Central memory CD8-positive, alpha-beta T cell (primary cell): ENCODE measurements around the gene MAPRE2.
A peak's percentile ranks its signal among the peaks of the same experiment; 100 is the strongest.

ENCODE experiments used
- ATAC-seq: fragments of 150-1000 bp; cut with Tn5 transposase; replicated peaks from 2 replicates; pipeline ENCODE4 v1.10.0; 2022; ENCODE audit warnings: mild to moderate bottlenecking, moderate FRiP score, moderate number of reproducible peaks; ENCODE audit not compliant: poor library complexity, severe bottlenecking; ENCODE audit errors: extremely low read depth
- DNase-seq, 2 donors: peaks; one replicate each; pipeline ENCODE4 v3.0.0; 2021; ENCODE audit warnings: low spot score in 2 of 2
- H3K27ac Mint-ChIP-seq: one replicate; pipeline ENCODE4 v1.8.0; 2022; ENCODE audit warnings: low read depth, mild to moderate bottlenecking, moderate library complexity, mixed read lengths
- H3K27me3 Mint-ChIP-seq: one replicate; pipeline ENCODE4 v1.8.0; 2022; ENCODE audit warnings: mixed read lengths
- H3K36me3 Mint-ChIP-seq: one replicate; pipeline ENCODE4 v1.8.0; 2022; ENCODE audit warnings: mild to moderate bottlenecking, moderate library complexity, mixed read lengths; ENCODE audit not compliant: insufficient read depth
- H3K4me1 Mint-ChIP-seq: one replicate; pipeline ENCODE4 v1.8.0; 2022; ENCODE audit warnings: mixed read lengths
- H3K4me3 Mint-ChIP-seq: one replicate; pipeline ENCODE4 v1.8.0; 2022; ENCODE audit warnings: mild to moderate bottlenecking, moderate library complexity, mixed read lengths
- H3K9me3 Mint-ChIP-seq: one replicate; pipeline ENCODE4 v1.8.0; 2022; ENCODE audit warnings: mixed read lengths

The MAPRE2 gene

GRCh38 chr18:35110554-35111485, 69.6 kb downstream of the MAPRE2 start:
- peak overlapping the region; percentile 19 for H3K27ac Mint-ChIP-seq
- no peaks in the 10 kb centered on the region for H3K9me3 Mint-ChIP-seq

GRCh38 chr18:35112696-35113095, 71.5 kb downstream of the MAPRE2 start:
- DNase-seq, result no peak
- H3K4me3 Mint-ChIP-seq, result no peak overlapping the region
- no peak overlapping the region for H3K27ac Mint-ChIP-seq
- ATAC-seq, result no peak
- peaks cover 74% of the 10 kb centered on the region for H3K4me1 Mint-ChIP-seq
- H3K9me3 Mint-ChIP-seq, result no peaks in the 10 kb centered on the region
- no peaks in the 10 kb centered on the region for H3K27me3 Mint-ChIP-seq
- peaks cover 6% of the 10 kb centered on the region for H3K36me3 Mint-ChIP-seq

More at GRCh38 chr18:35110554-35111485, 69.6 kb downstream of the MAPRE2 start:
- Mint-ChIP-seq H3K27me3 (no peaks in the 10 kb centered on the region), H3K36me3 (peaks cover 3% of the 10 kb centered on the region), H3K4me1 (peaks cover 67% of the 10 kb centered on the region), H3K4me3 (no peak overlapping the region)
- ATAC-seq, result no peak
- DNase-seq, result no peak

GRCh38 chr18:35114305-35114704, 73.1 kb downstream of the MAPRE2 start:
- H3K4me1 Mint-ChIP-seq, result peaks cover 74% of the 10 kb centered on the region
- no peak for DNase-seq

GRCh38 chr18:35116784-35117318, 75.6 kb downstream of the MAPRE2 start:
- ATAC-seq (no peak), DNase-seq (no peak)
- no peak overlapping the region for H3K4me3 Mint-ChIP-seq
- peak overlapping the region; percentile 13 for H3K27ac Mint-ChIP-seq
- H3K27me3 Mint-ChIP-seq, result no peaks in the 10 kb centered on the region
- peaks cover 8% of the 10 kb centered on the region for H3K36me3 Mint-ChIP-seq
- H3K4me1 Mint-ChIP-seq, result peaks cover 68% of the 10 kb centered on the region
- H3K9me3 Mint-ChIP-seq, result no peaks in the 10 kb centered on the region

More at GRCh38 chr18:35114305-35114704, 73.1 kb downstream of the MAPRE2 start:
- H3K27ac Mint-ChIP-seq, result no peak overlapping the region
- no peak overlapping the region for H3K4me3 Mint-ChIP-seq
- no peak for ATAC-seq
- no peaks in the 10 kb centered on the region for H3K27me3 Mint-ChIP-seq
- no peaks in the 10 kb centered on the region for H3K9me3 Mint-ChIP-seq
- peaks cover 8% of the 10 kb centered on the region for H3K36me3 Mint-ChIP-seq

GRCh38 chr18:35117372-35117771, 76.2 kb downstream of the MAPRE2 start:
- H3K36me3 Mint-ChIP-seq, result peaks cover 8% of the 10 kb centered on the region
- H3K4me1 Mint-ChIP-seq, result peaks cover 67% of the 10 kb centered on the region
- no peaks in the 10 kb centered on the region for H3K9me3 Mint-ChIP-seq
- no peaks in the 10 kb centered on the region for H3K27me3 Mint-ChIP-seq
- no peak overlapping the region for H3K4me3 Mint-ChIP-seq
- DNase-seq, result no peak
- H3K27ac Mint-ChIP-seq, result peak overlapping the region; percentile 13
- no peak for ATAC-seq

- peak overlapping the region; percentile 13 for H3K27ac Mint-ChIP-seq
- H3K9me3 Mint-ChIP-seq, result no peaks in the 10 kb centered on the region
- peaks cover 71% of the 10 kb centered on the region for H3K4me1 Mint-ChIP-seq
- no peak for DNase-seq
- H3K27me3 Mint-ChIP-seq, result no peaks in the 10 kb centered on the region
- peaks cover 6% of the 10 kb centered on the region for H3K36me3 Mint-ChIP-seq
- no peak for ATAC-seq
- H3K4me3 Mint-ChIP-seq, result no peak overlapping the region
These were observed 76.8 kb downstream of the MAPRE2 start for GRCh38 chr18:35117951-35118411.

- no peaks in the 10 kb centered on the region for H3K27me3 Mint-ChIP-seq
- H3K4me1 Mint-ChIP-seq, result peaks cover 76% of the 10 kb centered on the region
- H3K4me3 Mint-ChIP-seq, result no peak overlapping the region
- H3K36me3 Mint-ChIP-seq, result peaks cover 6% of the 10 kb centered on the region
- peak overlapping the region; percentile 47 for H3K27ac Mint-ChIP-seq
- DNase-seq, result no peak
- H3K9me3 Mint-ChIP-seq, result no peaks in the 10 kb centered on the region
- no peak for ATAC-seq
These were observed 77.4 kb downstream of the MAPRE2 start for GRCh38 chr18:35118641-35119040.

GRCh38 chr18:35121038-35121437, 79.8 kb downstream of the MAPRE2 start:
- Mint-ChIP-seq H3K36me3 (peaks cover 4% of the 10 kb centered on the region), H3K4me1 (peaks cover 64% of the 10 kb centered on the region), H3K9me3 (no peaks in the 10 kb centered on the region), H3K4me3 (no peak overlapping the region), H3K27ac (peak overlapping the region; percentile 79), H3K27me3 (no peaks in the 10 kb centered on the region)
- ATAC-seq, result no peak
- DNase-seq, result no peak

GRCh38 chr18:35121531-35121930, 80.3 kb downstream of the MAPRE2 start:
- ATAC-seq (no peak), DNase-seq (no peak)
- Mint-ChIP-seq H3K36me3 (peaks cover 3% of the 10 kb centered on the region), H3K9me3 (no peaks in the 10 kb centered on the region), H3K4me3 (no peak overlapping the region), H3K4me1 (peaks cover 59% of the 10 kb centered on the region), H3K27me3 (no peaks in the 10 kb centered on the region), H3K27ac (peak overlapping the region; percentile 79)

- Mint-ChIP-seq H3K9me3 (no peaks in the 10 kb centered on the region), H3K4me1 (peaks cover 48% of the 10 kb centered on the region), H3K4me3 (no peak overlapping the region), H3K36me3 (peaks cover 3% of the 10 kb centered on the region), H3K27me3 (no peaks in the 10 kb centered on the region), H3K27ac (peak overlapping the region; percentile 89)
- ATAC-seq, result no peak
- no peak for DNase-seq
These were observed 81.5 kb downstream of the MAPRE2 start for GRCh38 chr18:35122586-35123224.

- peaks cover 4% of the 10 kb centered on the region for H3K36me3 Mint-ChIP-seq
- H3K9me3 Mint-ChIP-seq, result no peaks in the 10 kb centered on the region
- no peak for ATAC-seq
- H3K4me1 Mint-ChIP-seq, result peaks cover 39% of the 10 kb centered on the region
- H3K4me3 Mint-ChIP-seq, result no peak overlapping the region
- H3K27me3 Mint-ChIP-seq, result no peaks in the 10 kb centered on the region
- H3K27ac Mint-ChIP-seq, result peak overlapping the region; percentile 89
- DNase-seq, result no peak
These were observed 82.6 kb downstream of the MAPRE2 start for GRCh38 chr18:35123811-35124210.

GRCh38 chr18:35127201-35127600, 86.0 kb downstream of the MAPRE2 start:
- ATAC-seq, result no peak
- Mint-ChIP-seq H3K4me1 (peaks cover 19% of the 10 kb centered on the region), H3K36me3 (peaks cover 21% of the 10 kb centered on the region), H3K4me3 (no peak overlapping the region), H3K27me3 (no peaks in the 10 kb centered on the region), H3K27ac (no peak overlapping the region), H3K9me3 (no peaks in the 10 kb centered on the region)
- no peak for DNase-seq
